ENCODE measurements around the gene NFATC4.

DNA sequence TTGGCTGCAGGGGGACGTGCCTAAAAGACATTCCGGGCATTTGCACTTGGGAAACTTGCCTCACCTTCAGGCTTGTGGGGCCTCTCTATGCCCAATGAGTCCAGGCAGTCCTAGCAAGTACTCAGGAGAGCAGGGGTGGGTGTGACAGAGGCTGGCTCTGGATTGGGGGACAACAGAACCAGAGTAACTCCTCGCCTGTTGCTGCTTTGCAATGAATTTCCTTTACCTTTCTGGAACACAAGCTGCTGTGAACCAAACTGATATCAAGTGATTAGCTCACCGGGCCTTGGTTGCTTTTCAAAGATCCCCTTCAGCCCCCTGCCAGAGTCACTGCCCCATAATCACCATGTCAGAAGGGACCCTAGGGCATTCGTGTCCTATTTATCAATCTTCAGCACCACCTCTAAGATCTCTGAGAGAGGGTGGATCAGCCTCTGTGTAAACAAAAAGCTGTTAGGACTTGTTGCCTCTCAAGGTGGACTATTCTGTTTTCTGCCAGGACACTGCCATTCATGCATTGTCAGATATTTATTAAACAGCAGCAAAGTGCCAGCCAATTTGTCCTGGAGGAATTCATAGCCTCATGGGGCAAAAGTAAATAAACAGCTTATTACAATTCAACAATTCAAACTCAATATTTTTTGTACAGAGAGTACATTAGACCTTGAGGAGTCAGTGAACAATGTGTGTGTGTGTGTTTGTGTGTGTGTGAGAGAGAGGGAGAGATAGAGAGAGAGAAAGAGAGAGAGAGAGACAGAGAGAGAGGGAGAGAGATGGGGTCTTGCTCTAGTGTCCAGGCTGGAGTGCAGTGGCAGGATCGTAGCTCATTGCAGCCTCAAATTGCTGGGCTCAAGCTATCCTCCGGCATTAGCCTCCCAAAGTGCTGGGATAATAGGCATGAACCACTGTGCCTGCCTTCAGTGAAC is 11.3 kb downstream of the NFATC4 start:
- TF ChIP-seq, protein P1, sequence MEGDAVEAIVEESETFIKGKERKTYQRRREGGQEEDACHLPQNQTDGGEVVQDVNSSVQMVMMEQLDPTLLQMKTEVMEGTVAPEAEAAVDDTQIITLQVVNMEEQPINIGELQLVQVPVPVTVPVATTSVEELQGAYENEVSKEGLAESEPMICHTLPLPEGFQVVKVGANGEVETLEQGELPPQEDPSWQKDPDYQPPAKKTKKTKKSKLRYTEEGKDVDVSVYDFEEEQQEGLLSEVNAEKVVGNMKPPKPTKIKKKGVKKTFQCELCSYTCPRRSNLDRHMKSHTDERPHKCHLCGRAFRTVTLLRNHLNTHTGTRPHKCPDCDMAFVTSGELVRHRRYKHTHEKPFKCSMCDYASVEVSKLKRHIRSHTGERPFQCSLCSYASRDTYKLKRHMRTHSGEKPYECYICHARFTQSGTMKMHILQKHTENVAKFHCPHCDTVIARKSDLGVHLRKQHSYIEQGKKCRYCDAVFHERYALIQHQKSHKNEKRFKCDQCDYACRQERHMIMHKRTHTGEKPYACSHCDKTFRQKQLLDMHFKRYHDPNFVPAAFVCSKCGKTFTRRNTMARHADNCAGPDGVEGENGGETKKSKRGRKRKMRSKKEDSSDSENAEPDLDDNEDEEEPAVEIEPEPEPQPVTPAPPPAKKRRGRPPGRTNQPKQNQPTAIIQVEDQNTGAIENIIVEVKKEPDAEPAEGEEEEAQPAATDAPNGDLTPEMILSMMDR (conservative IDR thresholded peaks at IDR 0.05; ENCODE audit: low read depth in 2 of 2) = no peak
- TF ChIP-seq EZH2 (IDR thresholded peaks at IDR 0.05; ENCODE audit: low read depth, unreplicated experiment) (no peak), POLR2AphosphoS5 (IDR thresholded peaks at IDR 0.05; ENCODE audit: low read depth) (no peak)

Data from GM23338 (cell line).